ENCODE results near the gene FAHD2A.

FAHD2A gene

DNA sequence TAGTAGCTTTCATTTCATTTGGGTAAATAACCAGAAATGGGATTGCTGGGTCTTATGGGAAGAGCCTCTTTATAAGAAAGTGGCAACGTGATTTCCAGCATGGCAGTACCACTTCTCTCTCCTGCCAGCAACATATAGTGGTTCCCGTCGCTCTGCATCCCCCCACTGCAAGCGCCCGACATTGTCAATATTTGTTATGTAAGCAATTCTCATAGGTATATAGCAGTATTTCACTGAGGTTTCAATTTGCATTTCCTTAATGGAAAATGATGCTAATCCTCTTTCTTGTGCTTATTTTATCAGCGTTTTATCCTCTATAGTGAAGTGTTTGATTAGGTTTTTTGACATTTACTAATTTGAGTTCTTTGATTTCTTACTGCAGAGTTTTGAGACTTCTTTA lies 36.0 kb upstream of the FAHD2A start:
- in situ Hi-C loops (cut with MboI; ENCODE audit: low sequenced_read_pairs, unreplicated experiment) = no loop called here
- TF ChIP-seq, protein P1, sequence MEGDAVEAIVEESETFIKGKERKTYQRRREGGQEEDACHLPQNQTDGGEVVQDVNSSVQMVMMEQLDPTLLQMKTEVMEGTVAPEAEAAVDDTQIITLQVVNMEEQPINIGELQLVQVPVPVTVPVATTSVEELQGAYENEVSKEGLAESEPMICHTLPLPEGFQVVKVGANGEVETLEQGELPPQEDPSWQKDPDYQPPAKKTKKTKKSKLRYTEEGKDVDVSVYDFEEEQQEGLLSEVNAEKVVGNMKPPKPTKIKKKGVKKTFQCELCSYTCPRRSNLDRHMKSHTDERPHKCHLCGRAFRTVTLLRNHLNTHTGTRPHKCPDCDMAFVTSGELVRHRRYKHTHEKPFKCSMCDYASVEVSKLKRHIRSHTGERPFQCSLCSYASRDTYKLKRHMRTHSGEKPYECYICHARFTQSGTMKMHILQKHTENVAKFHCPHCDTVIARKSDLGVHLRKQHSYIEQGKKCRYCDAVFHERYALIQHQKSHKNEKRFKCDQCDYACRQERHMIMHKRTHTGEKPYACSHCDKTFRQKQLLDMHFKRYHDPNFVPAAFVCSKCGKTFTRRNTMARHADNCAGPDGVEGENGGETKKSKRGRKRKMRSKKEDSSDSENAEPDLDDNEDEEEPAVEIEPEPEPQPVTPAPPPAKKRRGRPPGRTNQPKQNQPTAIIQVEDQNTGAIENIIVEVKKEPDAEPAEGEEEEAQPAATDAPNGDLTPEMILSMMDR (IDR thresholded peaks at IDR 0.05; ENCODE audit: borderline replicate concordance, control extremely low read depth, extremely low read depth, insufficient read depth, missing control alignments) = no peak
- DNase-seq (ENCODE audit: low spot score) = no peak

DNA sequence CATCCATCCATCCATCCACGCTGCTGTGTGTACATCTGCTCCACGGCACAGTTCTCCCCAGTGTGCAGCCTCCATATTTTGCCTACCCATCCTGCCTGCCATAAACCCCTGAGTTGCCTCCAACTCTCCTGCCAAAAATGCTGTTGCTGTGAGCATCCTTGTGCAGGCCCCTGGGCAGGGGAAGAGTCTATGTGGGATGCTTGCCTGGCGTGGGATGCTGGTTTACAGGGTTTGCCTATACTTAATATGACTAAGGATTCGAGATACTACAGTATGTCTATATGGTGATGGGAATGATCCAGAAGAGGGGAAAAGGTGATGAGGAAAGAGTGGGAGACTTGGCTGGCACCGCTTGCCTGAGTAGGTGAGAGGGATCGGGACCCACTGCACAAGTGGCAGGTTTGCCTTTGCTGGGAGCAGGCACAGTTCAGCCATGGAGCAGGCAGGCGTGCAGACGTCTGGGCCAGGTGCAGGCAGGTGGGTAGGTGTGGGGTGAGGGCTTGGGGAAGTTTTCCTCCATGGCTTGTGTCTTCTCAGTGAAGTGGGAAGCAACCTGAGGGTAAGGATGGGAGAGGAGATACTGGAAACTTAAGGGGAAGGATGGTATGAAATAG lies 30.2 kb upstream of the FAHD2A start:
- TF ChIP-seq, protein P1 (IDR thresholded peaks at IDR 0.05; ENCODE audit: borderline replicate concordance, control extremely low read depth, extremely low read depth, insufficient read depth, missing control alignments) = no peak
- in situ Hi-C loops (cut with MboI; ENCODE audit: low sequenced_read_pairs, unreplicated experiment) = no loop called here
- DNase-seq (ENCODE audit: low spot score) = no peak

GRCh38 chr2:95372845-95373244 lies 29.7 kb upstream of the FAHD2A start:
- no peak for DNase-seq (ENCODE audit: low spot score)
- TF ChIP-seq, protein P1 (IDR thresholded peaks at IDR 0.05; ENCODE audit: borderline replicate concordance, control extremely low read depth, extremely low read depth, insufficient read depth, missing control alignments) = no peak
- in situ Hi-C loops (cut with MboI; ENCODE audit: low sequenced_read_pairs, unreplicated experiment) = no loop called here

- TF ChIP-seq, protein P1 (IDR thresholded peaks at IDR 0.05; ENCODE audit: borderline replicate concordance, control extremely low read depth, extremely low read depth, insufficient read depth, missing control alignments) = no peak
- in situ Hi-C loops (cut with MboI; ENCODE audit: low sequenced_read_pairs, unreplicated experiment) = no loop called here
- no peak for DNase-seq (ENCODE audit: low spot score)
Measured at GRCh38 chr2:95374029-95374428, 28.5 kb upstream of the FAHD2A start.

GRCh38 chr2:95374451-95374920 lies 28.0 kb upstream of the FAHD2A start:
- TF ChIP-seq, protein P1 (IDR thresholded peaks at IDR 0.05; ENCODE audit: borderline replicate concordance, control extremely low read depth, extremely low read depth, insufficient read depth, missing control alignments) = no peak
- no peak for DNase-seq (ENCODE audit: low spot score)
- in situ Hi-C loops (cut with MboI; ENCODE audit: low sequenced_read_pairs, unreplicated experiment) = no loop called here

DNA sequence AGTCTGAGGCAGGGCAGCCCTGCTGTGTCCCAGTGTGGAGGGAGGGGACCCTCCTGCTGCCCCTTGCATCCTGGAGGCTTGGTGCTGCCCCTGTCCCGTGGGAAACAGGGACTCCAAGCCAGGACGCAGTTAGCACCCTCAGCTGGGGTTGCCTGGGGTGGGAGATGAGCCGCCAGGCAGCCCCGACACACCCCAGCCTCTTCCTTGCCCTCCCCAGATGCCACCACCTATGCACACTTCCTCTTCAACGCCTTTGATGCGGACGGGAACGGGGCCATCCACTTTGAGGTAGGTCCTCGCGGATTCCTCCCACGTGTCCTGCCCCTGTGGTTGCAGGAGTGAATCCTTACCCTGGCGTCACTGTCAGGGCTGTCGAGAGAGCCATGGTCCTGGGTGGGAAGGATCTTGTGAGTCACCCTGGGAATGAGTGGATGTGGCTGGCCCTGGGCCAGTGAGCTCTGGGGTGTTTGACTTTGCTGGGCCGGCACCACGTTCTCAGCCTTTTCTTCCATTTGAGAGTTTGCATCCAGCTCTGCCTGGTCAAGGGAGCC lies 27.5 kb upstream of the FAHD2A start:
- in situ Hi-C loops (cut with MboI; ENCODE audit: low sequenced_read_pairs, unreplicated experiment) = no loop called here
- DNase-seq (ENCODE audit: low spot score) = no peak
- TF ChIP-seq, protein P1 (IDR thresholded peaks at IDR 0.05; ENCODE audit: borderline replicate concordance, control extremely low read depth, extremely low read depth, insufficient read depth, missing control alignments) = no peak
